AG09309 (cell line): ENCODE results near the gene CCDC92.

Experiments
- DNase-seq: peaks from one replicate; pipeline ENCODE4 v3.0.0-alpha.2; 2010; ENCODE audit warnings: low read depth
- H3K4me3 ChIP-seq: 2 replicates; pipeline ENCODE4 v1.5.1; 2011; ENCODE audit warnings: mild to moderate bottlenecking, low read depth, low read length, moderate library complexity; ENCODE audit not compliant: control insufficient read depth
- TF ChIP-seq, protein P1 (sequence below): IDR thresholded peaks from 2 replicates; pipeline ENCODE4 v1.5.1; 2011; ENCODE audit warnings: mild to moderate bottlenecking, low read depth, low read length, inconsistent platforms; ENCODE audit not compliant: insufficient read depth, control insufficient read depth; ENCODE audit errors: missing control alignments

The CCDC92 gene

DNA sequence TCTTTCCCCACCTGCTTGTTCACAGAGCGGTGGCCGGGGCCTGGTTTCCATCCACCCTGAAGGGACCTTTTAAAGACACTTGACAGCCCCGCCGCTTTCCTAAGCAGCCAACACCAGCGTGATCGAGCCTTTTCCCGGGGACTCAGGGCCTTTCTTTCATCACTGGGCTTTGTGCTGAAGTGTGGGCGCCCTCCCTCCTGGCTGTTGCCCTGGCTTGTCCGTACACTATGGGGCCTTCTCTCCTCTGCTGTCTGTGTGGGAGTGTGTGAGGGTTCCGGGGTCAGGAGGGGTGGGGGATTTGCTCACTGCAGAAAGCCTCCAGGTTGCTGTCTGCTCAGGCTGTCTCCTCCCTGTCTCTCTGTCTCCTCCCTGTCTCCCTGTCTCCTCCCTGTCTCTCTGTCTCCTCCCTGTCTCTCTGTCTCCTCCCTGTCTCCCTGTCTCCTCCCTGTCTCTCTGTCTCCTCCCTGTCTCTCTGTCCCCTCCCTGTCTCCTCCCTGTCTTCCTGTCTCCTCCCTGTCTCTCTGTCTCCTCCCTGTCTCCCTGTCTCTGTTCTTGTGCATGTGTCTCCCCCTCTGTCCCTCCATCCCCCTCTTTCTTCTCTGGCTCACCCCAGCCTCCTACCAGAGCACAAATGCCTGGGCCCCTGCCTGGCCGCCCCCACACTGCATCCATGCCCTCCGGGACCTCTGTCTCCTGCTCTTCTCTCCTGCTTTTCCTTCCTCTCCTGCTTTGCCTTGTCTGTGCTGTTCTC, 64.7 kb downstream of the CCDC92 start:
- no peak overlapping the region for H3K4me3 ChIP-seq
- no peak for DNase-seq
- TF ChIP-seq, protein P1, sequence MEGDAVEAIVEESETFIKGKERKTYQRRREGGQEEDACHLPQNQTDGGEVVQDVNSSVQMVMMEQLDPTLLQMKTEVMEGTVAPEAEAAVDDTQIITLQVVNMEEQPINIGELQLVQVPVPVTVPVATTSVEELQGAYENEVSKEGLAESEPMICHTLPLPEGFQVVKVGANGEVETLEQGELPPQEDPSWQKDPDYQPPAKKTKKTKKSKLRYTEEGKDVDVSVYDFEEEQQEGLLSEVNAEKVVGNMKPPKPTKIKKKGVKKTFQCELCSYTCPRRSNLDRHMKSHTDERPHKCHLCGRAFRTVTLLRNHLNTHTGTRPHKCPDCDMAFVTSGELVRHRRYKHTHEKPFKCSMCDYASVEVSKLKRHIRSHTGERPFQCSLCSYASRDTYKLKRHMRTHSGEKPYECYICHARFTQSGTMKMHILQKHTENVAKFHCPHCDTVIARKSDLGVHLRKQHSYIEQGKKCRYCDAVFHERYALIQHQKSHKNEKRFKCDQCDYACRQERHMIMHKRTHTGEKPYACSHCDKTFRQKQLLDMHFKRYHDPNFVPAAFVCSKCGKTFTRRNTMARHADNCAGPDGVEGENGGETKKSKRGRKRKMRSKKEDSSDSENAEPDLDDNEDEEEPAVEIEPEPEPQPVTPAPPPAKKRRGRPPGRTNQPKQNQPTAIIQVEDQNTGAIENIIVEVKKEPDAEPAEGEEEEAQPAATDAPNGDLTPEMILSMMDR = no peak

- TF ChIP-seq, protein P1 = no peak
- no peak for DNase-seq
- no peak overlapping the region for H3K4me3 ChIP-seq
These were observed 65.8 kb downstream of the CCDC92 start for GRCh38 chr12:123906711-123907420.

DNA sequence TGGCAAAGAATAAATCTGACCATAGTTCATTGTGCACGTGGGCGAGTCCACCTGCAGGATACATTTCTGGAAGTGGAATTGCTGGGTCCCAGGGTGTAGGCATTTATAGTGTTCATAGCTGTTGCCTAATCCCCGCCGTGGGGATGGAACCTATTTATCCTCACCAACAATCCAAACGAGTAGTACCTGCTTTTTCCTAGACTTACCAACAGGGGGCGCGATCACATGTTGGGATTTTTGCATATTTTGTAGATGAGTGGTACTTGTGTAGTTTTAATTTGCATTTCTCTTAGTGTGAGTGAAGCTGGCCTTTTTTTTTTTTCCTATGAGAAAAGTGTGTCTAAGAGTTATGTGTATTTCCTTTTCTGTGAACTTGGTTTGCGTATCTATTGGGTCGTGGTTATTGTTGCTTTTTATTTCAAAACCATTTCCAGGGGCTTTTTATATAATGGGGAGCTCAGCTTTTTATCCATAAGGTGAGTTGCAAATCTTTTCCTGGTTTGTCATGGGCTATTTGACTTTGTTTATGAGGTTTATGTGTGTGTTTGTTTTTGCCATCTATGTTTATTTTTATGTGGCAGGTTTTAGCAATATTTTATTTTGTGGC, 67.2 kb downstream of the CCDC92 start:
- TF ChIP-seq, protein P1 = peak; percentile 73
- H3K4me3 ChIP-seq = no peak overlapping the region
- peak; percentile 71 for DNase-seq

- TF ChIP-seq, protein P1 = no peak
- DNase-seq = no peak
These were observed 69.1 kb downstream of the CCDC92 start for GRCh38 chr12:123903301-123904065.

GRCh38 chr12:123902821-123903220, 69.8 kb downstream of the CCDC92 start:
- no peak for DNase-seq
- no peak overlapping the region for H3K4me3 ChIP-seq
- TF ChIP-seq, protein P1 = no peak

More at GRCh38 chr12:123903301-123904065, 69.1 kb downstream of the CCDC92 start:
- no peak overlapping the region for H3K4me3 ChIP-seq

- TF ChIP-seq, protein P1 = no peak
- H3K4me3 ChIP-seq = no peak overlapping the region
- DNase-seq = no peak
These were observed 71.7 kb downstream of the CCDC92 start for GRCh38 chr12:123900871-123901376.
